ENCODE results near the gene CELF5.
"Not testable (repeated sequence)": the region's sequence is repeated elsewhere in the genome, so short reads cannot be mapped to it uniquely, and the experiment has no call there.

CELF5 gene

GRCh38 chr19:3187662-3188511 is 36.6 kb upstream of the CELF5 start:
- TF ChIP-seq CTCF (IDR thresholded peaks at IDR 0.05), result no peak
- no peak for TF ChIP-seq ZFX (IDR thresholded peaks at IDR 0.05; ENCODE audit: borderline replicate concordance)
- no peak overlapping the region for H3K27ac ChIP-seq

GRCh38 chr19:3188627-3189596 is 35.5 kb upstream of the CELF5 start:
- no peak overlapping the region for H3K27ac ChIP-seq
- TF ChIP-seq ZFX (IDR thresholded peaks at IDR 0.05; ENCODE audit: borderline replicate concordance), result no peak
- no peak for TF ChIP-seq CTCF (IDR thresholded peaks at IDR 0.05)

- no peak for TF ChIP-seq CTCF (IDR thresholded peaks at IDR 0.05)
- no peak overlapping the region for H3K27ac ChIP-seq
Measured at GRCh38 chr19:3189702-3190469, 34.6 kb upstream of the CELF5 start.

- no peak overlapping the region for H3K27ac ChIP-seq
- TF ChIP-seq ZFX (IDR thresholded peaks at IDR 0.05; ENCODE audit: borderline replicate concordance) (no peak), CTCF (IDR thresholded peaks at IDR 0.05) (no peak)
Measured at GRCh38 chr19:3190470-3190770, 34.0 kb upstream of the CELF5 start.

- TF ChIP-seq CTCF (IDR thresholded peaks at IDR 0.05) (no peak), ZFX (IDR thresholded peaks at IDR 0.05; ENCODE audit: borderline replicate concordance) (no peak)
- no peak overlapping the region for H3K27ac ChIP-seq
Measured at GRCh38 chr19:3190921-3191805, 33.3 kb upstream of the CELF5 start.

- not testable (repeated sequence) for H3K27ac ChIP-seq
Measured at GRCh38 chr19:3191806-3192104, 32.7 kb upstream of the CELF5 start.

- no peak overlapping the region for H3K27ac ChIP-seq
- no peak for TF ChIP-seq CTCF (IDR thresholded peaks at IDR 0.05)
- TF ChIP-seq ZFX (IDR thresholded peaks at IDR 0.05; ENCODE audit: borderline replicate concordance), result no peak
Measured at GRCh38 chr19:3192228-3192635, 32.2 kb upstream of the CELF5 start.

All from 22Rv1 (cell line).